NCI-H2107 treated with DMSO at 0.1 percent for 48 hours (cell line): ENCODE measurements around the gene IKZF3.
"Not testable (repeated sequence)": the region's sequence is repeated elsewhere in the genome, so short reads cannot be mapped to it uniquely, and the experiment has no call there.

Source experiments
- DNase-seq: peaks from one replicate; lab custom pipeline; 2025; ENCODE audit not compliant: unreplicated experiment; lab: John Stamatoyannopoulos, UW

The IKZF3 gene

DNA sequence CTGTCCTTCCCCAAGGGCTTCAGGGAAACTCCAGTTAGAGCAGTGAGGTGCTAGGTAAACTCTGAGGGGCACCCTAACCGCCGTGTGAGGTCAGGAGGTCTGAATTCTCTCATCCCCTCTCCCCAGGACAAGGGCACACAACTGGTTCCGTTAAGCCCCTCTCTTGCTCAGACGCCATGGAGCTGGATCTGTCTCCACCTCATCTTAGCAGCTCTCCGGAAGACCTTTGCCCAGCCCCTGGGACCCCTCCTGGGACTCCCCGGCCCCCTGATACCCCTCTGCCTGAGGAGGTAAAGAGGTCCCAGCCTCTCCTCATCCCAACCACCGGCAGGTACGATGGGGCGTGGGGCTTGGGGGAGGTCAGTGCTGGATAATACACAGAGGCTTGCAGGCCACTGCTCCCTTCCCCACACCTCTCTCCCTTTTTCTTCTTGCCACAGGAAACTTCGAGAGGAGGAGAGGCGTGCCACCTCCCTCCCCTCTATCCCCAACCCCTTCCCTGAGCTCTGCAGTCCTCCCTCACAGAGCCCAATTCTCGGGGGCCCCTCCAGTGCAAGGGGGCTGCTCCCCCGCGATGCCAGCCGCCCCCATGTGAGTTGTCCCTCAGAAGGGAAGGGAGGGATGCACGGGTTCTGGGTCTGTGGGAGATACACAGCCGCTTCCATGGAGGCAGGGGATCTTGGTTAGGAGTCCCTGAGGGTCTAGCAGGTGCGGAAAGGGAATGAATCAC, 121.8 kb downstream of the IKZF3 start:
- DNase-seq = no peak

DNA sequence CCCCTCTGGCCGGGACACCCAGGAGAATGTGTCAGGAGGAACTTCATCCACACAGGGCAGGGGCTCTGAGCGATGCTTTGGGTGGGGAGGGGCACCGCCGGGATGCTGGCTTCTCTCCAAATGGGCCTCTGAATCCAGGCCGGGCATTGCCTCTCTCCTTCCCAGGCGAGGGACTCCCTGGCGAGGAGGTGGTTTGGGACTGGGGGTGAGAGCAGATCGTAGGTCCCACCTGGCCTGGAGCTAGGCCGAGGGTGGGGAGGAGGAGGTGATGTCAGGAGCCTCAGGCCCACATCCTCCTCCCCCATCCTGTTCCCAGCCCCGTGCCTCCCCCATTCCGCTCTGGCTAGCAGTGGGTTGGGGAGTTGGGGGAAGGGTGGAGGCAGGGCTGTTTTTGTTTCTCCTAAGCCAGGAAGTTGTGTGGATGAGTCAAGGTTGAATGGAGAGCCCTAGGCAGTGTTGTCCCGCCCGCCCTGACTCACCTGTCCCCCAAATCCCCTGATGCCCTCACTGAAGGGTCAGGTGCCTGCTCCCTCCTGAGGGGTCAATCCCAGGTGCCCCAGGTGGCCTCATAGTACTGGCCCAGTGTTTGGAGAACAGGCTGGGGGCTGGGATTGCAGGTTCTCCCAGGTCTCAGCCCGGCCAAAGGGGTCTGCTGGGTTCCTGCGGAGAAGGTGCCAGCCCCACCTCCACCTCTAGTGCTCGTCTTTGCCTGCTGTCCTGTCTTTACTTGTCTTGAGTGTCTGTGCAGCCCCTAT, 123.6 kb downstream of the IKZF3 start:
- DNase-seq = peak; percentile 42

DNA sequence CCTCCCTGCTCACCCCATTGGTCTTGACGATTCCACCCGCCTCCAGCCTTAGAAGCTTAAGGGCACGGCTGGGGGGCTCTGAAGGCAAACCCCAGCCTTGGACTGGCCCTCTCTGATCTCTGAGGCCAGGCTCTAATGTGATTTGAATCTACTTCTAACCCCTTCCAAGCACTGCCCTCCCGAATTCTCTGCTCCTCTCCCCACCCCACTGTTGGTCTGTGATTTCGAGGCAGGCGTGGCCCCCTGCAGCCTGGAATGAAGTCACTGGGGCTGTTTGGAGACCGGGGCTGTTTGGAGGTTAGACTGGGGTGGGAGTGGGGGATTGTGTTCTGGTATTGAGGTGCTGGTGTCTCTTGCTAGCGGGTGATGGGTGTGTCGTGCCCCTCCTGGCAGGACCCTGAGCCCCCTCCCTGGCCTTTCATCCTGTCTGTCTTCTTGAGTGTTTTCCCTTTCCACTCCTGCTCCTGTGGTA, 124.2 kb downstream of the IKZF3 start:
- no peak for DNase-seq

DNA sequence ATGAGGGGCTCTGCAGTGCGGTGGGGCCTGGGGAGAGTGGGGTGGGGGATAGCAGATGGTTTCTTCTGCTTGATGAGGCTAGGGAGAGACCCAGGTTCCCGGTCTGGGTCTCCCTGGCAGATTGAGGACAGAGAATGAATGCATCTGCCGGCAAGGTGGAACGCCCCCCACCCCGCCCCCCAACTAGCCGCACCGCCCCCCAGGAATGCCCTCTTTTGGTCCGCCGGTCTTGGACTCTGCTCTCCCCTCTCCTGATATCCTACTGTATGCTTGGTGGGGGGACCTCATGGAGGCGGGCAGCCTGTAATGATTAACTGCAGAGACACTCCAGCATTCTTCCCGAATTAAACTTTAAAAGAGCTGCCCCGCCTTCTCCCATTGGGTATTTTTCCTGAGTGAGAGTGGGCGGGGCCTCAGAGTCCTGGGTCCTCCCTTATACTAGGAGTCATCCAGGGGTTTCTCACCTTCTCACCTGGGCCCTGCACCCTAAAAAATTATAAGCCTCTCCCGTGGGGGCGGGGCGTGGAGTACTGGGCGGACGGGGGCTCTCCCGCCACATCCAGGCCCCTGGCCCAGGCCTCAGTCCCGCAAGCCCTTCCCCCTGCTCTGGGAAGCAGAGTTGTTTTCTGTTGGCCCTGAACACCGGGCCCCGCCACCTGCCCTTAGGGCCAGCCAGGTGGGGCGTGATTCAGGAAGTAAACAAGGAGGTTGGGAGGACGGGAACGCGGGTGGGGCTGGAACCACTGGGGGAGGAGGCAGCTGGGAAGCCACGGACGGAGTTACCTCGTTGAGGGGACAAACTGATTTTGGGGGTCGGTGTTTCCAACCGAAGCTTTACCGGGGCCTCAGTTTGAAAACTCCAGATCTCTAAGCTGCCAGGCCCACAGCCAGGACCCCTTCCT, 124.9 kb downstream of the IKZF3 start:
- peak; percentile 81 for DNase-seq

DNA sequence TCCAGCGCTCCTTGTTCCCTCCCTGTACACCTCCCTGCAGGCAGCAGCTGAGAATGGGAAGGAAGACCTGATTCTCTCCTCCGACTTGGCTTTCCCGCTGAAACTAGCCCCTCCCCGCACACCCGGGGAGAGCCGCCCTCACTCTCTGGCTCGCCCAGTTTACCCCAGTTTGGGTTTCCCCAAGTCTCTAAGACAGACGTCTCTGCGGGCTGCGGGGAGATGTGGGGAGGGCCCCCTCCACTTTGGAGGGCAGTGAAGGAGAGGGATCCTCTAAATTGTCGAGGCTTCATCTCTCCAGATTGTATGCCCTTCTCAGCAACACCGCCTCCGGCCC, 125.6 kb downstream of the IKZF3 start:
- DNase-seq = peak; percentile 38

DNA sequence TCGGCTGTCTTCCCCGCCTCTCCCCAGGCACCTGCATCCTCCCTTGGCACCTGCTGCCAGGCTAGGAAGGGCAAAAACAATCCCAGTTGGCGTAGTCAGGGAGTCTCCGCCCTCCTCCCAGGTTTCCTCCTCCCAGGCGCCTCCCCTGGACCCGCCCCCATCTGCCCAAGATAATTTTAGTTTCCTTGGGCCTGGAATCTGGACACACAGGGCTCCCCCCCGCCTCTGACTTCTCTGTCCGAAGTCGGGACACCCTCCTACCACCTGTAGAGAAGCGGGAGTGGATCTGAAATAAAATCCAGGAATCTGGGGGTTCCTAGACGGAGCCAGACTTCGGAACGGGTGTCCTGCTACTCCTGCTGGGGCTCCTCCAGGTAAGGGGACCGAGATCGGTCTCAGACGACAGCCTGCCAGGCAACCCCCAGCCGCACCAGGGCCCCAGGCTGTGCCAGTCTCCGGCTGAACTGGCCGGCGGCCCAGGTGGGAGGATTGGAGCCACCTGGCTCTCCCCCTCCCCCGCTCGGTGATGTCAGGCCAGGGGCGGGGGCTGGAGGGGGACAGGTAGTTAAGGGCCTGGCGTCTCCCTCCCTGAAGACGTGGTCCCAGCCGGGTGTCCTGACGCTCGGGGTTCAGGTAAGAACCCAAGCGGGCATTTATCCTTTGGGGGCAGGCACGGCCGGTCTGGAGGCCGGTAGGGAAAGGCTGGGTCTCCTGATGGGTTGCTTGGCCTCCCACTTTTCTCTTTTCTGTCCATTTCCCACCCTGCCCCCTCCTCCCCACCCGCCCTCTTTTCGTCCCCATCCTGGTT, 126.1 kb downstream of the IKZF3 start, which contains the start of gene GRB7:
GRB7 (plus strand) TSS at position 179 of the 808 bp plus-strand sequence. CDS start 4,364 bp downstream, outside the sequence.
- peak; percentile 82 for DNase-seq

DNA sequence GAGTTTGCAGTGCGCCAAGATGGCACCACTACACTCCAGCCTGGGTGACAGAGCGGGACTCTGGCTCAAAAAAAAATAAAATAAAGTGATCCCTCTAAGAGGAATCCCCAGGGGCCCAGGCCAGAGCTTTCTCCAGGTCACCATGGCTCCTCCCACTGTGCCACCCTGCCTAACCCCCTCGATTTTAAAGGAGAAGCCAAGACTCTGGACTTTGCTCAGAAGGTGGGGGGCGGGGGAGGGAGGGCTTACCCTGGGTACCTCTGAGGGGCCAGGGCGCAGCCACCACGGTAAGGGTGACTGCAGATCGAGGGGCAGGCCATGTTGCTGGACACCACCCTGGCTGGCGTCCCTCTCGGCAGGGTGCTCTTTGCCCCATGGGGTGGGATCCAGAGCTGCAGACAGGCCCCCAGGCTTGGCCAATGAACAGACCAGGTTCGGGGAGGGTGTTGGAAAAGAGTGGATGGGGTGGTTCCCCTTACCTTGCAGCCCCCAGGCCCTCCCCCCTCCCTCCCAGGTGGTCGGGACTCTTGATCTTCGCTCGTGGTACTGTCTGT, 126.8 kb downstream of the IKZF3 start:
- no peak for DNase-seq

DNA sequence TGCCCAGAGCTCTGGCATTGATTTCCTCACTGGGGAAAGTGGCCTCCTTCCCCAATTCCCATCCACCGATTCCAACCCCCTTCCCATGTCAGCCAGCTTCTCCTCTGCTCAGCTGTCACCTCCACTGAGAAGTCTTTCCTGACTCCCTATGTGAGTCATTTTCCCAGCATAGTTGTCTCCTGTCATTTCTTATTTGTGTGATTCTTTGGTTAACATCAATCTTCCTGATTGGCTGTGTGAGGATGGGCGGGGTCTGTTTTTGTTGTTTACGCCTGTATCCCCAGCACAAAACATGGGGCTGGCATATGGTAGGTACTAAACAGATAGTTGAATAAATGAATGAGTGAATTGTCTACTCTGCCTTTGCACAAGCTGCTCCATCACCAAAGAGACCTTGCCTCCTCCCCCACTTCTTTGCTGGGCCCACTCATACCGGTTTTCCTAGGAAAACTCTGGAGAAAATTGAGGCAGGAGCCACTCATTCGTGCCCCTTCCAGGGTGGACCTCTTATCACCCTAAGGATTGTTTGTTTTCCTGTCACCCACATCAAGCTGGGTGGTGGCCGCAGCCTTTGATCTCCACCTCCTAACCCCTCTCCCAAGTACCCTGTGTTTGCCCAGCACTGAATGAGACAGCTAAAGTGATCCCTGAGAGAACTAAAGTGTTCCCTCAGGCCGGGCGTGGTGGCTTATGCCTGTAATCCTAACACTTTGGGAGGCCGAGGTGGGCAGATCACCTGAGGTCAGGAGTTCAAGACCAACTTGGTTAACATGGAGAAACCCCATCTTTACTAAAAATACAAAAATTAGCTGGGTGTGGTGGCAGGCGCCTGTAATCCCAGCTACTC, 127.6 kb downstream of the IKZF3 start:
- no peak for DNase-seq

DNA sequence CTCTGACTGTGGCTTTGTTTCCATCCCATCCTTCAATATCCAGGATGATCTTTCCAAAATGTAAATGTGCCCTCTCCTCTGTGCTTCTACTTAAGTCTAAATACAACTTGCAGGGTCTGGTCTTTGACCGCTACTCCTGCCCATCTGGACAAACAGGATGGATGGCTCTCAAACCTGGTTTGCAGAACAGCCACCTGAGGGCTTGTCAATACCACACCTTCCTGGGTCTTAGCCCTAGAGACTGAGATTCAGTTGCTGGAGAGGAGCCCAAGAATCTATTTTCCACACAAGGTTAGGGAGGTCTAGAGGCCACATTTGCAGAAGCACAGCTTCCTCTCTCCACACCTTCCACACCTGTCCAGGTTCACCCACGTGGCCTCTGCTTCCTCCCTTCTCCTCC, 128.2 kb downstream of the IKZF3 start:
- DNase-seq = no peak

DNA sequence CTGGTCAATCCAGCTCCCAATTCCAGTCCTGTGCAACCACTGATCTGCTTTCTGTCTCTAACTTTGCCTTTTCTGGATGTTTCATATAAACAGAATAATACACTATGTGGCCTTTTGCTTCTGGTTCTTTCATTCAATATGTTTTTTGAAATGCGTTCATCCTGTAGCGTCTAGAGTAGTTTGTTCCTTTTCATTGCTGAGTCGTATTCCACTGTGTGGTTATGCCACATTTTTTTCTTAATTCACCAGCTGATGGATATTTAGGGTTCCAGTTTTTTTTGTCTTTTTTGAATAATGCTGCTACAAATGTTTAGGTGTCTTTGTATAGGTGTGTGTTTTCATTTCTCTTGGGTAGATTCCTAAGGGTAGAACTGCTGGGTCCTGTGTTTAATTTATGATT, 131.5 kb downstream of the IKZF3 start:
- no peak for DNase-seq

DNA sequence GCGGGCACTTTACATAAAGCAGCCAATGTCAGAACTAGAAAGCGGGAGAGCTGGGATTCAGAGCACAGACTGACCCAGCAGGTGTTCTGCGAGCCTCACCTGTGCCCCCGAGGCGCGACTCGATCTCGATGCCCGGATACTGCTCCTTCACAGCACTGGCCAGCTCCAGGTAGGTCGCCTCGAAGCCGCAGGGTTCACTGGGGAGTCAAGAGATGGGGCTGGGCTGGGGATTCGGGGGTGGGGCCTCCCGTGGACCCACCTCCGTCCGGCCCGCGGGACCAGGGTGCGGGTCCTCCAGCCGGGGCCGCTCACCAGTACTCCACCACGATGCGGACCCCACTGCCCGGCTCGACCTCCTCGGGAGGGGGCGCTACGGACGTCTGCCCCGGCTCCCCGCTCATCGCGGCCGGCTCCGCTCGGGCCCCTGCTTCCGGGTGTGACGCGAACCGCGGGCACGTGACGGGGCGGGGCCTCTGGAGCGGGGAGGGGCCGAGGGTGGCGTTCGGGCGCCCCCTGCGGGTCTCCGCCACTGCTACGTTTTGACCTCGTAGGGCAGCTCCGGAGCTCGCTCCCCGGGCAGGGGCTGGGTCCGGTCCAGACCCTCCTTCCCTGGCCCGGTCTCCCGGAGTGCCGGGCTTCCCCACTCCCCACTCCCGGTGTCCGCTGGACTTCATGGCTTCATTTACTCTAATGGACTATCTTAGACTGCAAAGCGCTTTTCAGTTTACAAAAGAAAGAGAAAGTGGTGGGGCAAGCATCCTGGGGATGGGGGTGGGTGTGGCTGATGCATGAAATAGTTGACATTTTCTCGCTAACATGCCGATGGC, 133.8 kb downstream of the IKZF3 start, which contains the start of gene MIEN1:
MIEN1 (minus strand) TSS at position 438 of the 827 bp plus-strand sequence; CDS start at position 401, 37 bp downstream.
- no peak for DNase-seq

DNA sequence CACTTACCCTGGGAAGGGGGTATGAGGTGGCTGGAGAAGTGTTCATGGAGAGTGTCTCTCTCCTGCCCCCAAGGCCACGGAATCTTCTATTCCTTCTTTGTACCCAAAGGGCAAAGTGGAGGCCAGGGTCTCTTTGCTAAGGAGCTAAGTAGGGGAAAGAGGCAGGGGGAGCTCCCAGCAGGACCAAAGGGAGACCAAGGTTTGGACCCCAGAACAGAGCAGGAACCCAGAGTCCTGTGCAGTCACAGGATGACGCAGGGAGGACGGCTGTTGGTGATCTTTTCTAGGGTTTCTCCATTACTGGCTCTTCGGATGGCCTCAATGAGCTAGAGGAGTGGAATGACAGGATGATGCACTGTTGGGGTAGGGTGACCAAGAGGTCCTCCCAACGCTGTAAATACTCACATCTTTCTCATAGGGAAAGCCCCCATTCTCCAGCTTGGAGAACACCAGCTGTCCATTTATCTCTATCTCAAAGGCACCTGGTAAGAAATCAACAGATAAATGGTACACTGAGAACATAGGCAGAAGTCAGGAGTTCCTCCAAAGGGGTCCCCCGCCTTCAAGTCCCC, 134.7 kb downstream of the IKZF3 start:
- no peak for DNase-seq

DNA sequence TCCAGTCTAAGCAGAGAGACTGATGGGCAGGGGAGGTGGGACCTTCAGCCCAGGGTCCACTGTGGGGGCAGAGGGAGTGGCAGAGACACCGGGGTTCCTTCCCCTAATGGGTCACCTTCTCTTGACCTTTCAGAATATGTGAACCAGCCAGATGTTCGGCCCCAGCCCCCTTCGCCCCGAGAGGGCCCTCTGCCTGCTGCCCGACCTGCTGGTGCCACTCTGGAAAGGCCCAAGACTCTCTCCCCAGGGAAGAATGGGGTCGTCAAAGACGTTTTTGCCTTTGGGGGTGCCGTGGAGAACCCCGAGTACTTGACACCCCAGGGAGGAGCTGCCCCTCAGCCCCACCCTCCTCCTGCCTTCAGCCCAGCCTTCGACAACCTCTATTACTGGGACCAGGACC, 136.6 kb downstream of the IKZF3 start:
- DNase-seq = no peak

DNA sequence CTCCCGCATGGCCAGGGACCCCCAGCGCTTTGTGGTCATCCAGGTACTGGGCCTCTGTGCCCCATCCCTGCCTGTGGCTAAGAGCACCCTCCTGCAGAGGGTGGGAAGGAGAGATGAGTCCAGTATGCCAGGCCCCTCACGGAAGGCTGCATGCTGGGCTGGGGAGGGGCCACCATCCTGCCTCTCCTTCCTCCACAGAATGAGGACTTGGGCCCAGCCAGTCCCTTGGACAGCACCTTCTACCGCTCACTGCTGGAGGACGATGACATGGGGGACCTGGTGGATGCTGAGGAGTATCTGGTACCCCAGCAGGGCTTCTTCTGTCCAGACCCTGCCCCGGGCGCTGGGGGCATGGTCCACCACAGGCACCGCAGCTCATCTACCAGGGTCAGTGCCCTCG, 137.5 kb downstream of the IKZF3 start:
- DNase-seq = no peak

DNA sequence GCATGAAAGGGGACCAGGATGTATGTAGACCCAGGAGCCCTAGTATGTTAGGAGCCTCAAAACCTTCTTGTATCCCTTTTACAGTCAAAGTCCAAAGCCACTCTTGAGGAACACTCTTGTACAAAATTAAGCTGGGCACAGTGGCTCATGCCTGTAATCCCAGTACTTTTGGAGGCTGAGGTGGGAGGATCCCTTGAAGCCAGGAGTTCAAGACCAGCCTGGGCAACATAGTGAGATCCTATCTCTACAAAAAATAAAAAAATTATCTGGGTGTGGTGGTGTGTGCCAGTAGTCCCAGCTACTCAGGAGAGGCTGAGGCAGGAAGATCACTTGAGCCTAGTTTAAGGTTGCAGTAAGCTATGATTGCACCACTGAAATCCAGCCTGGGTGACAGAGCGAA, 138.2 kb downstream of the IKZF3 start:
- DNase-seq = not testable (repeated sequence)

DNA sequence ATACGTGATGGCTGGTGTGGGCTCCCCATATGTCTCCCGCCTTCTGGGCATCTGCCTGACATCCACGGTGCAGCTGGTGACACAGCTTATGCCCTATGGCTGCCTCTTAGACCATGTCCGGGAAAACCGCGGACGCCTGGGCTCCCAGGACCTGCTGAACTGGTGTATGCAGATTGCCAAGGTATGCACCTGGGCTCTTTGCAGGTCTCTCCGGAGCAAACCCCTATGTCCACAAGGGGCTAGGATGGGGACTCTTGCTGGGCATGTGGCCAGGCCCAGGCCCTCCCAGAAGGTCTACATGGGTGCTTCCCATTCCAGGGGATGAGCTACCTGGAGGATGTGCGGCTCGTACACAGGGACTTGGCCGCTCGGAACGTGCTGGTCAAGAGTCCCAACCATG, 139.4 kb downstream of the IKZF3 start:
- no peak for DNase-seq

DNA sequence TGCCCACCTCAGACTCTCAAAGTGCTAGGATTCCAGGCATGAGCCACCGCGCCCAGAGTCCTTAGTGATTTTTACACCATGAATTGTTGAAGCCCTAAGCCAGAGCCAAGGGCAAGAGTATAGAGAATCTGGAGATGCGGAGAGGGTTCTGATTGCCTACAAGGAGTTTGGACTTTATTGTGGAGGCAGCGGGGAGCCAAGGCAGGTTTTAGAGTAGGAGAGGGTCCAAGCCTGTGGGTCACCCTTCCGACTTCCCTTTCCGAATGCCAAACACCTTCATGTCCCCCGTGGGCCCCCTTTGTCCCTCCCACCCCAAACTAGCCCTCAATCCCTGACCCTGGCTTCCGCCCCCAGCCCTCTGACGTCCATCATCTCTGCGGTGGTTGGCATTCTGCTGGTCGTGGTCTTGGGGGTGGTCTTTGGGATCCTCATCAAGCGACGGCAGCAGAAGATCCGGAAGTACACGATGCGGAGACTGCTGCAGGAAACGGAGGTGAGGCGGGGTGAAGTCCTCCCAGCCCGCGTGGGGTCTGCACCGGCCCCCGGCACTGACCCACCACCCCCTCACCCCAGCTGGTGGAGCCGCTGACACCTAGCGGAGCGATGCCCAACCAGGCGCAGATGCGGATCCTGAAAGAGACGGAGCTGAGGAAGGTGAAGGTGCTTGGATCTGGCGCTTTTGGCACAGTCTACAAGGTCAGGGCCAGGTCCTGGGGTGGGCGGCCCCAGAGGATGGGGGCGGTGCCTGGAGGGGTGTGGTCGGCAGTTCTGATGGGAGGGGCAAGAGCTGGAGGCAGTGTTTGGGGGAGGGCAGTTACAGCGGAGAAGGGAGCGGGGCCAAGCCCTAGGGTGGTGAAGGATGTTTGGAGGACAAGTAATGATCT, 140.9 kb downstream of the IKZF3 start:
- DNase-seq = no peak
